GM19463 (cell line): ENCODE data around the gene WNK1.
"Not testable (repeated sequence)": the region's sequence is repeated elsewhere in the genome, so short reads cannot be mapped to it uniquely, and the experiment has no call there.

Experiments
- ATAC-seq: cut with Tn5 transposase; IDR thresholded peaks from one replicate; pipeline ENCODE4 v1.9.1; 2021; ENCODE audit warnings: mild to moderate bottlenecking, moderate library complexity; ENCODE audit not compliant: unreplicated experiment

Gene WNK1

GRCh38 chr12:905261-906031, 153.1 kb downstream of the WNK1 start:
- ATAC-seq, result no peak

- ATAC-seq, result no peak
These were observed 153.7 kb downstream of the WNK1 start for GRCh38 chr12:906062-906585.

- no peak for ATAC-seq
These were observed 155.2 kb downstream of the WNK1 start for GRCh38 chr12:907413-908185.

- no peak for ATAC-seq
These were observed 157.5 kb downstream of the WNK1 start for GRCh38 chr12:909861-910260.

GRCh38 chr12:910416-910815, 158.0 kb downstream of the WNK1 start:
- ATAC-seq, result no peak

- ATAC-seq, result no peak
These were observed 158.9 kb downstream of the WNK1 start for GRCh38 chr12:911191-911826.

GRCh38 chr12:912466-913235, 160.3 kb downstream of the WNK1 start:
- no peak for ATAC-seq

- no peak for ATAC-seq
These were observed 161.7 kb downstream of the WNK1 start for GRCh38 chr12:913919-914698.

- ATAC-seq, result no peak
These were observed 162.7 kb downstream of the WNK1 start for GRCh38 chr12:915090-915489.

- no peak for ATAC-seq
These were observed 163.9 kb downstream of the WNK1 start for GRCh38 chr12:916240-916639.

GRCh38 chr12:916712-917445, 164.5 kb downstream of the WNK1 start:
- ATAC-seq, result no peak

GRCh38 chr12:920676-921075, 168.3 kb downstream of the WNK1 start:
- no peak for ATAC-seq

GRCh38 chr12:922285-922684, 169.9 kb downstream of the WNK1 start:
- ATAC-seq, result no peak

GRCh38 chr12:926641-927040, 174.3 kb downstream of the WNK1 start:
- no peak for ATAC-seq

GRCh38 chr12:931060-931459, 178.7 kb downstream of the WNK1 start:
- no peak for ATAC-seq

- ATAC-seq, result no peak
These were observed 179.2 kb downstream of the WNK1 start for GRCh38 chr12:931591-931990.

- ATAC-seq, result not testable (repeated sequence)
These were observed 183.5 kb downstream of the WNK1 start for GRCh38 chr12:935891-936290.

GRCh38 chr12:936377-937345, 184.3 kb downstream of the WNK1 start:
- no peak for ATAC-seq
